Stomach (tissue), 9 donors: ENCODE results near the gene ABCG5. TPM values are rescaled to one million over a fixed set of nuclear protein-coding genes. Genes with fewer than 3 reads are reported as not detected.

Experiments used
- DNase-seq, 2 donors: peaks; one replicate each; pipeline versions ENCODE4 v3.0.0 to v3.0.0-alpha.2; 2013 to 2019
- H3K27ac ChIP-seq, 5 donors: fragments of 200-600 bp in 4 of 5; sonication (generic) in 4 of 5; one replicate each; pipeline ENCODE4 v1.5.1; 2013 to 2019; ENCODE audit warnings: mild to moderate bottlenecking in 1 of 5, moderate library complexity in 1 of 5
- H3K27me3 ChIP-seq, 3 donors: fragments of 200-600 bp; sonication (generic); one replicate each; pipeline ENCODE4 v1.5.1; 2017 to 2019; ENCODE audit warnings: mixed run types in 1 of 3
- H3K36me3 ChIP-seq, 4 donors: fragments of 200-600 bp; sonication (generic); 1 replicate in 3 of 4; 2 replicates in 1 of 4; pipeline ENCODE4 v1.5.1; 2016 to 2019
- H3K4me1 ChIP-seq, 4 donors: fragments of 200-600 bp; sonication (generic); one replicate each; pipeline ENCODE4 v1.5.1; 2016 to 2019
- H3K4me3 ChIP-seq, 4 donors: fragments of 200-600 bp; sonication (generic) in 3 of 4; one replicate each; pipeline ENCODE4 v1.5.1; 2016 to 2019; ENCODE audit warnings: mild to moderate bottlenecking in 1 of 4
- H3K9me3 ChIP-seq, 4 donors: fragments of 200-600 bp; sonication (generic); one replicate each; pipeline ENCODE4 v1.5.1; 2016 to 2019
- CTCF ChIP-seq, 7 experiments: fragments of 450-650 bp in 4 of 7; fragments of 200-600 bp in 3 of 7; sonication (generic) in 3 of 7; IDR thresholded peaks; one replicate each; pipeline ENCODE4 v1.5.1; 2016 to 2019; ENCODE audit warnings: antibody characterized with exemption in 7 of 7, control low read depth in 2 of 7, mild to moderate bottlenecking in 1 of 7
- EP300 ChIP-seq: sonication (generic); formaldehyde crosslinking; IDR thresholded peaks from one replicate; pipeline ENCODE4 v1.6.1; 2017; ENCODE audit warnings: antibody characterized with exemption
- POLR2A ChIP-seq, 4 donors: fragments of 450-650 bp; IDR thresholded peaks; one replicate each; pipeline ENCODE4 v1.6.1; 2016; ENCODE audit warnings: antibody characterized with exemption in 4 of 4, control low read depth in 2 of 4, mild to moderate bottlenecking in 1 of 4, moderate library complexity in 1 of 4
- POLR2AphosphoS5 ChIP-seq, 3 donors: sonication (generic); formaldehyde crosslinking; IDR thresholded peaks; one replicate each; pipeline ENCODE4 v1.6.1; 2016; ENCODE audit warnings: antibody characterized with exemption in 3 of 3
- WGBS, 5 donors: extraction: QIAGEN DNeasy Blood & Tissue Kit in 3 of 5; methylation state at CpG; one replicate each; pipeline versions ENCODE4 v1.1.5 to v1.1.7; 2013 to 2018; 5-methylcytosine and 5-hydroxymethylcytosine counted together
- intact Hi-C: fragments of 100-400 bp; cut with DNase I; formaldehyde crosslinking; loops from one replicate; pipeline ENCODE4 v1.15.1; 2023; ENCODE audit warnings: low total_unique reads
- polyA plus RNA-seq, 3 donors: library from polyadenylated mRNA; stranded (reverse); fragments of 200-250 nt; gene quantifications; one replicate each; pipeline ENCODE4 v1.2.3, GENCODE V29; 2013
- small RNA-seq, 4 donors: library from RNA; depleted of rRNA; stranded (forward); fragments of <200 nt; gene quantifications; one replicate each; pipeline ENCODE3, GENCODE V24; 2016
- total RNA-seq, 5 donors: library from RNA; depleted of rRNA; stranded (reverse); fragments of >200 nt; gene quantifications; one replicate each; pipeline versions ENCODE4 v1.1.0 to v1.2.3, GENCODE V29; 2014 to 2016
- donor health status: healthy with polysubstance abuse.
- donor health status: Bipolar disorder and iron deficiency.
- donor health status: healthy.

Gene ABCG5
- total and polyA plus RNA-seq, 8 donors, result 0.92 TPM; not detected in 7

GRCh38 chr2:43766006-43766405, 72.6 kb downstream of the ABCG5 start:
- H3K36me3 ChIP-seq, result peaks cover 0 to 15% (median 8%) of the 10 kb centered on the region in 4 donors
- TF ChIP-seq EP300, result no peak
- no peak for TF ChIP-seq POLR2AphosphoS5 (IDR thresholded peaks at IDR 0.05)
- TF ChIP-seq CTCF (IDR thresholded peaks at IDR 0.05), result no peak
- TF ChIP-seq POLR2A (IDR thresholded peaks at IDR 0.05), result no peak
- DNase-seq, result no peak
- WGBS, 5 donors, result 85 to 90% (median 90%) methylated on average over 4 of the region's 4 CpGs
- intact Hi-C loops, result no loop called here
- H3K9me3 ChIP-seq, result no peaks in the 10 kb centered on the region
- H3K4me1 ChIP-seq, result no peaks in the 10 kb centered on the region
- H3K27ac ChIP-seq, result no peak overlapping the region
- H3K27me3 ChIP-seq, result no peaks in the 10 kb centered on the region
- H3K4me3 ChIP-seq, result no peak overlapping the region

- Histone ChIP-seq H3K27ac (peak overlapping the region in 1 of 5 donors; percentile 17), H3K4me1 (peaks cover 0 to 6% (median 0%) of the 10 kb centered on the region in 4 donors), H3K9me3 (no peaks in the 10 kb centered on the region), H3K27me3 (no peaks in the 10 kb centered on the region), H3K4me3 (no peak overlapping the region), H3K36me3 (peaks cover 0 to 15% (median 8%) of the 10 kb centered on the region in 4 donors)
- TF ChIP-seq EP300, result no peak
- TF ChIP-seq POLR2A (IDR thresholded peaks at IDR 0.05), result no peak
- no peak for TF ChIP-seq POLR2AphosphoS5 (IDR thresholded peaks at IDR 0.05)
- TF ChIP-seq CTCF (IDR thresholded peaks at IDR 0.05), result no peak
- DNase-seq, result no peak
- intact Hi-C loops, result no loop called here
- WGBS, 5 donors, result 18 to 39% (median 26%) methylated on average over 1 of the region's 1 CpG
These were observed 74.4 kb downstream of the ABCG5 start for GRCh38 chr2:43764086-43764705.

GRCh38 chr2:43763091-43763490, 75.5 kb downstream of the ABCG5 start:
- Histone ChIP-seq H3K27me3 (no peaks in the 10 kb centered on the region), H3K9me3 (no peaks in the 10 kb centered on the region), H3K4me3 (no peak overlapping the region), H3K4me1 (peaks cover 0 to 18% (median 0%) of the 10 kb centered on the region in 4 donors), H3K27ac (no peak overlapping the region), H3K36me3 (peaks cover 0 to 15% (median 7%) of the 10 kb centered on the region in 4 donors)
- intact Hi-C loops, result no loop called here
- no peak for DNase-seq
- no peak for TF ChIP-seq POLR2AphosphoS5 (IDR thresholded peaks at IDR 0.05)
- TF ChIP-seq EP300, result no peak
- TF ChIP-seq POLR2A (IDR thresholded peaks at IDR 0.05), result no peak
- no peak for TF ChIP-seq CTCF (IDR thresholded peaks at IDR 0.05)
- 96 to 100% (median 100%) methylated on average over 2 of the region's 2 CpGs for WGBS, 5 donors

Small RNAs within 50 kb of the gene (small RNA-seq; reads per million reads assigned to genes)
- gene RN7SKP66, result 0 reads per million in 4 donors

Other genes with a start within 250 kb of the ABCG5 start
- gene THADA, start 242.8 kb downstream of the ABCG5 start, total RNA-seq, result 100 to 1,000 TPM in 1 of 5 donors, 10 to 100 TPM in 4; 30.4 to 109 (median 39.3) TPM
- 10 to 100 TPM in 1 of 3 donors, 1 to 10 TPM in 2; 8.0 to 12.7 (median 9.0) TPM for gene THADA, start 242.8 kb downstream of the ABCG5 start, polyA plus RNA-seq
- gene PLEKHH2, start 201.6 kb downstream of the ABCG5 start, total RNA-seq, result 100 to 1,000 TPM in 1 of 5 donors, 10 to 100 TPM in 3, 1 to 10 TPM in 1; 8.5 to 130 (median 55.8) TPM
- gene PLEKHH2, start 201.6 kb downstream of the ABCG5 start, polyA plus RNA-seq, result 1 to 10 TPM; 1.8 to 5.2 (median 2.6) TPM
- gene C1GALT1C1L, start 162.4 kb downstream of the ABCG5 start, total RNA-seq, result 1 to 10 TPM in 1 of 5 donors, not detected in 4; 1.3 TPM
- gene C1GALT1C1L, start 162.4 kb downstream of the ABCG5 start, polyA plus RNA-seq, result under 1 TPM in 1 of 3 donors, not detected in 2; 0.63 TPM
- gene DYNC2LI1, start 64.8 kb downstream of the ABCG5 start, total RNA-seq, result 10 to 100 TPM in 4 of 5 donors, 1 to 10 TPM in 1; 3.5 to 43.1 (median 30.3) TPM
- gene DYNC2LI1, start 64.8 kb downstream of the ABCG5 start, polyA plus RNA-seq, result 10 to 100 TPM; 15.8 to 22.9 (median 17.8) TPM
- gene ABCG8, start 132 bp upstream of the ABCG5 start, total RNA-seq, result 1 to 10 TPM in 3 of 5 donors, not detected in 2; 1.1 to 8.9 (median 6.7) TPM
- not detected for gene ABCG8, start 132 bp upstream of the ABCG5 start, polyA plus RNA-seq
- gene LRPPRC, start 157.2 kb upstream of the ABCG5 start, total RNA-seq, result 100 to 1,000 TPM in 1 of 5 donors, 10 to 100 TPM in 4; 18.1 to 124 (median 67.9) TPM
- gene LRPPRC, start 157.2 kb upstream of the ABCG5 start, polyA plus RNA-seq, result 10 to 100 TPM; 12.6 to 26.7 (median 21.5) TPM